ENCODE data around the gene CNBP.
"Not testable (repeated sequence)": the region's sequence is repeated elsewhere in the genome, so short reads cannot be mapped to it uniquely, and the experiment has no call there.

- TF ChIP-seq, protein P1, sequence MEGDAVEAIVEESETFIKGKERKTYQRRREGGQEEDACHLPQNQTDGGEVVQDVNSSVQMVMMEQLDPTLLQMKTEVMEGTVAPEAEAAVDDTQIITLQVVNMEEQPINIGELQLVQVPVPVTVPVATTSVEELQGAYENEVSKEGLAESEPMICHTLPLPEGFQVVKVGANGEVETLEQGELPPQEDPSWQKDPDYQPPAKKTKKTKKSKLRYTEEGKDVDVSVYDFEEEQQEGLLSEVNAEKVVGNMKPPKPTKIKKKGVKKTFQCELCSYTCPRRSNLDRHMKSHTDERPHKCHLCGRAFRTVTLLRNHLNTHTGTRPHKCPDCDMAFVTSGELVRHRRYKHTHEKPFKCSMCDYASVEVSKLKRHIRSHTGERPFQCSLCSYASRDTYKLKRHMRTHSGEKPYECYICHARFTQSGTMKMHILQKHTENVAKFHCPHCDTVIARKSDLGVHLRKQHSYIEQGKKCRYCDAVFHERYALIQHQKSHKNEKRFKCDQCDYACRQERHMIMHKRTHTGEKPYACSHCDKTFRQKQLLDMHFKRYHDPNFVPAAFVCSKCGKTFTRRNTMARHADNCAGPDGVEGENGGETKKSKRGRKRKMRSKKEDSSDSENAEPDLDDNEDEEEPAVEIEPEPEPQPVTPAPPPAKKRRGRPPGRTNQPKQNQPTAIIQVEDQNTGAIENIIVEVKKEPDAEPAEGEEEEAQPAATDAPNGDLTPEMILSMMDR (IDR thresholded peaks at IDR 0.05), result not testable (repeated sequence)
- not testable (repeated sequence) for TF ChIP-seq POLR2A (IDR thresholded peaks at IDR 0.05)
Observed at GRCh38 chr3:129189793-129190192, 6.1 kb upstream of the CNBP start.

Data from tibial nerve (tissue), 3 donors.